ENCODE measurements around the gene SUMO3.

Gene SUMO3

GRCh38 chr21:44853601-44854390 lies 35.9 kb upstream of the SUMO3 start:
- Histone ChIP-seq H3K36me3 (ENCODE audit: insufficient read depth, low read length) (peaks cover 93% of the 10 kb centered on the region), H3K27me3 (ENCODE audit: insufficient read depth, low read length) (no peaks in the 10 kb centered on the region), H3K9me3 (ENCODE audit: low read length) (peaks cover 2% of the 10 kb centered on the region), H3K4me1 (ENCODE audit: insufficient read depth, low read length) (no peaks in the 10 kb centered on the region), H3K4me3 (ENCODE audit: low read length) (no peak overlapping the region), H2AFZ (ENCODE audit: low read depth, low read length) (no peak overlapping the region)

GRCh38 chr21:44850905-44851657 lies 33.2 kb upstream of the SUMO3 start:
- Histone ChIP-seq H3K4me1 (ENCODE audit: insufficient read depth, low read length) (no peaks in the 10 kb centered on the region), H3K36me3 (ENCODE audit: insufficient read depth, low read length) (peaks cover 71% of the 10 kb centered on the region), H3K4me3 (ENCODE audit: low read length) (no peak overlapping the region), H3K27me3 (ENCODE audit: insufficient read depth, low read length) (no peaks in the 10 kb centered on the region), H2AFZ (ENCODE audit: low read depth, low read length) (no peak overlapping the region), H3K9me3 (ENCODE audit: low read length) (peaks cover 2% of the 10 kb centered on the region)

- Histone ChIP-seq H3K4me1 (ENCODE audit: insufficient read depth, low read length) (no peaks in the 10 kb centered on the region), H2AFZ (ENCODE audit: low read depth, low read length) (no peak overlapping the region), H3K4me3 (ENCODE audit: low read length) (no peak overlapping the region), H3K27me3 (ENCODE audit: insufficient read depth, low read length) (no peaks in the 10 kb centered on the region), H3K9me3 (ENCODE audit: low read length) (peaks cover 2% of the 10 kb centered on the region), H3K36me3 (ENCODE audit: insufficient read depth, low read length) (peaks cover 63% of the 10 kb centered on the region)
Measured at GRCh38 chr21:44850208-44850800, 32.4 kb upstream of the SUMO3 start.

GRCh38 chr21:44849616-44850130 lies 31.8 kb upstream of the SUMO3 start:
- Histone ChIP-seq H3K4me1 (ENCODE audit: insufficient read depth, low read length) (no peaks in the 10 kb centered on the region), H3K36me3 (ENCODE audit: insufficient read depth, low read length) (peaks cover 57% of the 10 kb centered on the region), H3K4me3 (ENCODE audit: low read length) (no peak overlapping the region), H2AFZ (ENCODE audit: low read depth, low read length) (no peak overlapping the region), H3K27me3 (ENCODE audit: insufficient read depth, low read length) (no peaks in the 10 kb centered on the region), H3K9me3 (ENCODE audit: low read length) (peaks cover 2% of the 10 kb centered on the region)

GRCh38 chr21:44848821-44849521 lies 31.1 kb upstream of the SUMO3 start:
- Histone ChIP-seq H3K4me3 (ENCODE audit: low read length) (no peak overlapping the region), H3K9me3 (ENCODE audit: low read length) (peaks cover 2% of the 10 kb centered on the region), H2AFZ (ENCODE audit: low read depth, low read length) (no peak overlapping the region), H3K27me3 (ENCODE audit: insufficient read depth, low read length) (no peaks in the 10 kb centered on the region), H3K36me3 (ENCODE audit: insufficient read depth, low read length) (peaks cover 50% of the 10 kb centered on the region), H3K4me1 (ENCODE audit: insufficient read depth, low read length) (no peaks in the 10 kb centered on the region)

GRCh38 chr21:44847261-44848056 lies 29.6 kb upstream of the SUMO3 start:
- Histone ChIP-seq H3K4me1 (ENCODE audit: insufficient read depth, low read length) (no peaks in the 10 kb centered on the region), H2AFZ (ENCODE audit: low read depth, low read length) (no peak overlapping the region), H3K4me3 (ENCODE audit: low read length) (no peak overlapping the region), H3K36me3 (ENCODE audit: insufficient read depth, low read length) (peaks cover 38% of the 10 kb centered on the region), H3K9me3 (ENCODE audit: low read length) (peaks cover 2% of the 10 kb centered on the region), H3K27me3 (ENCODE audit: insufficient read depth, low read length) (no peaks in the 10 kb centered on the region)

GRCh38 chr21:44846485-44847260 lies 28.8 kb upstream of the SUMO3 start:
- Histone ChIP-seq H3K9me3 (ENCODE audit: low read length) (peaks cover 2% of the 10 kb centered on the region), H3K36me3 (ENCODE audit: insufficient read depth, low read length) (peaks cover 32% of the 10 kb centered on the region), H3K4me3 (ENCODE audit: low read length) (no peak overlapping the region), H3K27me3 (ENCODE audit: insufficient read depth, low read length) (no peaks in the 10 kb centered on the region), H2AFZ (ENCODE audit: low read depth, low read length) (no peak overlapping the region), H3K4me1 (ENCODE audit: insufficient read depth, low read length) (no peaks in the 10 kb centered on the region)

- Histone ChIP-seq H2AFZ (ENCODE audit: low read depth, low read length) (no peak overlapping the region), H3K4me1 (ENCODE audit: insufficient read depth, low read length) (no peaks in the 10 kb centered on the region), H3K36me3 (ENCODE audit: insufficient read depth, low read length) (peaks cover 27% of the 10 kb centered on the region), H3K9me3 (ENCODE audit: low read length) (peaks cover 3% of the 10 kb centered on the region), H3K27me3 (ENCODE audit: insufficient read depth, low read length) (no peaks in the 10 kb centered on the region), H3K4me3 (ENCODE audit: low read length) (no peak overlapping the region)
Measured at GRCh38 chr21:44846224-44846484, 28.3 kb upstream of the SUMO3 start.

- no peaks in the 10 kb centered on the region for H3K4me1 ChIP-seq (ENCODE audit: insufficient read depth, low read length)
- no peaks in the 10 kb centered on the region for H3K27me3 ChIP-seq (ENCODE audit: insufficient read depth, low read length)
- peaks cover 5% of the 10 kb centered on the region for H3K9me3 ChIP-seq (ENCODE audit: low read length)
- H2AFZ ChIP-seq (ENCODE audit: low read depth, low read length), result no peak overlapping the region
- H3K4me3 ChIP-seq (ENCODE audit: low read length), result no peak overlapping the region
- H3K36me3 ChIP-seq (ENCODE audit: insufficient read depth, low read length), result peaks cover 21% of the 10 kb centered on the region
Measured at GRCh38 chr21:44845418-44846223, 27.8 kb upstream of the SUMO3 start.

GRCh38 chr21:44844256-44844655 lies 26.4 kb upstream of the SUMO3 start:
- H3K9me3 ChIP-seq (ENCODE audit: low read length), result peaks cover 5% of the 10 kb centered on the region
- peaks cover 8% of the 10 kb centered on the region for H3K36me3 ChIP-seq (ENCODE audit: insufficient read depth, low read length)
- no peak overlapping the region for H2AFZ ChIP-seq (ENCODE audit: low read depth, low read length)
- no peak overlapping the region for H3K4me3 ChIP-seq (ENCODE audit: low read length)
- no peaks in the 10 kb centered on the region for H3K4me1 ChIP-seq (ENCODE audit: insufficient read depth, low read length)
- H3K27me3 ChIP-seq (ENCODE audit: insufficient read depth, low read length), result no peaks in the 10 kb centered on the region

- H3K4me1 ChIP-seq (ENCODE audit: insufficient read depth, low read length), result no peaks in the 10 kb centered on the region
- H3K4me3 ChIP-seq (ENCODE audit: low read length), result no peak overlapping the region
- H3K9me3 ChIP-seq (ENCODE audit: low read length), result peaks cover 3% of the 10 kb centered on the region
Measured at GRCh38 chr21:44842721-44843445, 25.0 kb upstream of the SUMO3 start.

More at GRCh38 chr21:44842721-44843445, 25.0 kb upstream of the SUMO3 start:
- Histone ChIP-seq H2AFZ (ENCODE audit: low read depth, low read length) (no peak overlapping the region), H3K27me3 (ENCODE audit: insufficient read depth, low read length) (no peaks in the 10 kb centered on the region), H3K36me3 (ENCODE audit: insufficient read depth, low read length) (no peaks in the 10 kb centered on the region)

Measured in neuron (in vitro differentiated cells).